ENCODE data around the gene TSPEAR.

Gene TSPEAR

DNA sequence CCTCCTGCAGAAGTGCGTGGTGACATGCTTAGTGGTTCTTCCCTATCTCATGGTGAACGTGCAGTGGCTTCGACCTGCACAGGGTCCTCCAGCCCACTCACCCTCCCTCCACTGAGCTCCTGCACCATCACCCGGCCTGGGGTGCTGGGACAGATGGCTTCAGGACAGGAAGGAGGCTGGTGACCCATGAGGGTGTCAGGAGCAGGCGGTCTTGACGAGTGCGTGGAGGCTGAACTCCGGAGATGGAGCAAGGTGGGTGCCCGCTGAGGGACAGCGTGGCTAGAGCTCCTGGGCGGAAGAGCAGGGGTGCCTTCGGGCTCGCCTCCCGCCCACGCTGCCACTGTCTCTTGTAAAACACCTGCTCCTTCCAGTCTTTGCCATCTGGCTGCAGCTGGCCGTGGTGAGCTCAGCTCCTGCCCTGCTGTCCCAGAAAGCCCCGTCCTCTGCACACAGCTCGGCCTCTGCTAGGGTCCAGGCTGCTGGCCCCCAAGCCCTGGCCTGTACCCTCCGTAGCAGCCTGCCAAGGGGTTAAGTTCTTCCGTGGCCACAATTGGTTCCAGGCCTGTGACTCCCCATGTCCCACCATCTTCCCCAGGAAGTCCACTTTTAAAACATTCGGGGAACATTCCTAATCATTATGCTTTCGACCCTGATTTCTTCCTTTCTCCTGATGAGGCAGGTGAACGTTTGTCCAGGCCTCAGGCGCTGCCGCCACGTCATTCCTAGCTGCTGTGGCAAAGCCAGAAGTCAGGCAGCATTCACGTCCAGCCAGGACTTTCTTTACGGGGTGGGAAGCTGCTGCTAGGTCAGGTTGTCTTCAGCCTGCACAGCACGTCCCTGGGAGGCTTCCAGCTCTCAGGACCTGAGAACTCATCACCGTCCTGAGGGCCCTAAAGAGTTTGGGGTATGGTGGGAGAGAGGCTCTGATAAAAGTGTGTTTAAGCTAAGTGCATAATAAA, 179.5 kb downstream of the TSPEAR start:
- no peak for DNase-seq (ENCODE audit: low read depth)
- no peak overlapping the region for H3K4me3 ChIP-seq (ENCODE audit: control insufficient read depth, low read depth, low read length)
- TF ChIP-seq, protein P1, sequence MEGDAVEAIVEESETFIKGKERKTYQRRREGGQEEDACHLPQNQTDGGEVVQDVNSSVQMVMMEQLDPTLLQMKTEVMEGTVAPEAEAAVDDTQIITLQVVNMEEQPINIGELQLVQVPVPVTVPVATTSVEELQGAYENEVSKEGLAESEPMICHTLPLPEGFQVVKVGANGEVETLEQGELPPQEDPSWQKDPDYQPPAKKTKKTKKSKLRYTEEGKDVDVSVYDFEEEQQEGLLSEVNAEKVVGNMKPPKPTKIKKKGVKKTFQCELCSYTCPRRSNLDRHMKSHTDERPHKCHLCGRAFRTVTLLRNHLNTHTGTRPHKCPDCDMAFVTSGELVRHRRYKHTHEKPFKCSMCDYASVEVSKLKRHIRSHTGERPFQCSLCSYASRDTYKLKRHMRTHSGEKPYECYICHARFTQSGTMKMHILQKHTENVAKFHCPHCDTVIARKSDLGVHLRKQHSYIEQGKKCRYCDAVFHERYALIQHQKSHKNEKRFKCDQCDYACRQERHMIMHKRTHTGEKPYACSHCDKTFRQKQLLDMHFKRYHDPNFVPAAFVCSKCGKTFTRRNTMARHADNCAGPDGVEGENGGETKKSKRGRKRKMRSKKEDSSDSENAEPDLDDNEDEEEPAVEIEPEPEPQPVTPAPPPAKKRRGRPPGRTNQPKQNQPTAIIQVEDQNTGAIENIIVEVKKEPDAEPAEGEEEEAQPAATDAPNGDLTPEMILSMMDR (IDR thresholded peaks at IDR 0.05; ENCODE audit: control insufficient read depth, insufficient read depth, low read depth, low read length, missing control alignments): no peak

- DNase-seq (ENCODE audit: low read depth): no peak
- H3K4me3 ChIP-seq (ENCODE audit: control insufficient read depth, low read depth, low read length): no peak overlapping the region
- TF ChIP-seq, protein P1 (IDR thresholded peaks at IDR 0.05; ENCODE audit: control insufficient read depth, insufficient read depth, low read depth, low read length, missing control alignments): no peak
These were observed 180.3 kb downstream of the TSPEAR start for GRCh38 chr21:44530903-44531605.

- H3K4me3 ChIP-seq (ENCODE audit: control insufficient read depth, low read depth, low read length): no peak overlapping the region
- TF ChIP-seq, protein P1 (IDR thresholded peaks at IDR 0.05; ENCODE audit: control insufficient read depth, insufficient read depth, low read depth, low read length, missing control alignments): no peak
- DNase-seq (ENCODE audit: low read depth): no peak
These were observed 181.0 kb downstream of the TSPEAR start for GRCh38 chr21:44530221-44530902.

GRCh38 chr21:44529503-44530125, 181.8 kb downstream of the TSPEAR start:
- no peak for DNase-seq (ENCODE audit: low read depth)
- H3K4me3 ChIP-seq (ENCODE audit: control insufficient read depth, low read depth, low read length): no peak overlapping the region
- TF ChIP-seq, protein P1 (IDR thresholded peaks at IDR 0.05; ENCODE audit: control insufficient read depth, insufficient read depth, low read depth, low read length, missing control alignments): no peak

DNA sequence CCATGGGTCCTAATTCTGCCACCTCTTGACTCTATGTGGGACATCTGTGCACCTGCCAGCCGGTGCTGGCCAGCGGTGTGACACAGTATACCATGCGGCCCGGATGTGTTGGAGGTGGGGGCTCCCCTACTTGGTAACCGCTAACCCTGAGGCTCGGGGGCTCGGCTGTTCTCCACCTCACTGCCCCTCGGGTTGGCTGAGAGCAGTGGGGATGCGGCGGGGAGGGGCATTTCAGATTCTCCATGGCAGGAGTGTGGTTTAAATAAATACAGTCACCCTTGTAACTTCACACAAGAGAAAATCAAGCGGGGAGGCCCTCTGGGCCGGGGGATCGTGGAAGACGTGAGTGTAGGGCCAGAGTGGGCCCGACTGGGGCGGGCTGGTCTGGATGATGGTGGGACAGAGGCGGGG, 182.4 kb downstream of the TSPEAR start:
- TF ChIP-seq, protein P1 (IDR thresholded peaks at IDR 0.05; ENCODE audit: control insufficient read depth, insufficient read depth, low read depth, low read length, missing control alignments): no peak
- no peak overlapping the region for H3K4me3 ChIP-seq (ENCODE audit: control insufficient read depth, low read depth, low read length)
- DNase-seq (ENCODE audit: low read depth): no peak

- DNase-seq (ENCODE audit: low read depth): no peak
- TF ChIP-seq, protein P1 (IDR thresholded peaks at IDR 0.05; ENCODE audit: control insufficient read depth, insufficient read depth, low read depth, low read length, missing control alignments): no peak
- no peak overlapping the region for H3K4me3 ChIP-seq (ENCODE audit: control insufficient read depth, low read depth, low read length)
These were observed 182.8 kb downstream of the TSPEAR start for GRCh38 chr21:44528634-44528995.
